Thyroid gland (tissue), 4 donors: ENCODE results near the gene UBE2E2.

Source experiments
- POLR2A ChIP-seq, 2 donors: fragments of 450-650 bp; IDR thresholded peaks; one replicate each; pipeline ENCODE4 v1.6.1; 2017; ENCODE audit warnings: antibody characterized with exemption in 2 of 2, mild to moderate bottlenecking in 2 of 2, moderate library complexity in 1 of 2
- TF ChIP-seq, protein P1 (sequence below), 6 experiments: fragments of 200-600 bp in 3 of 6; fragments of 450-650 bp in 3 of 6; sonication (generic) in 3 of 6; IDR thresholded peaks; one replicate each; pipeline ENCODE4 v1.5.1; 2016 to 2019; ENCODE audit warnings: antibody characterized with exemption in 6 of 6, mild to moderate bottlenecking in 2 of 6, inconsistent platforms in 1 of 6, moderate library complexity in 1 of 6

DNA sequence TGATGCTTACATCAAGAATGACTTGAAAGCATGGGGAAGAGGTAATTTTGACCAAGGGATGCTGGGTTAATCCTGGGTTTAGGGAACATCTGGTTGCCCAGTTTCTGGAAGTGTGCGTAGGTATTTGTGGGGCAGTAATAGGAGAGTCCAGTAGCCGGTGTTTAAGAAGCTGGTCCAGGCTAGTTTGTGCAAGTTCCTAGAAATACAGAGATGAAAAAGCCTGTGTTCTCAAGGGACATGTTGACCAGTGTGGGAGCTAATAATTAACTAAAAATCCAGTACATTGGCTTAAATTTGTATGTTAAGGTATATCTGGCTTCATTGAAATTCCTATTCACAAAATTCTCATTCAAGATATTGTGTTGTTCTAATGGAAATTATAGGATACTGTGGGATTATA is 51.2 kb downstream of the UBE2E2 start:
- TF ChIP-seq, protein P1, sequence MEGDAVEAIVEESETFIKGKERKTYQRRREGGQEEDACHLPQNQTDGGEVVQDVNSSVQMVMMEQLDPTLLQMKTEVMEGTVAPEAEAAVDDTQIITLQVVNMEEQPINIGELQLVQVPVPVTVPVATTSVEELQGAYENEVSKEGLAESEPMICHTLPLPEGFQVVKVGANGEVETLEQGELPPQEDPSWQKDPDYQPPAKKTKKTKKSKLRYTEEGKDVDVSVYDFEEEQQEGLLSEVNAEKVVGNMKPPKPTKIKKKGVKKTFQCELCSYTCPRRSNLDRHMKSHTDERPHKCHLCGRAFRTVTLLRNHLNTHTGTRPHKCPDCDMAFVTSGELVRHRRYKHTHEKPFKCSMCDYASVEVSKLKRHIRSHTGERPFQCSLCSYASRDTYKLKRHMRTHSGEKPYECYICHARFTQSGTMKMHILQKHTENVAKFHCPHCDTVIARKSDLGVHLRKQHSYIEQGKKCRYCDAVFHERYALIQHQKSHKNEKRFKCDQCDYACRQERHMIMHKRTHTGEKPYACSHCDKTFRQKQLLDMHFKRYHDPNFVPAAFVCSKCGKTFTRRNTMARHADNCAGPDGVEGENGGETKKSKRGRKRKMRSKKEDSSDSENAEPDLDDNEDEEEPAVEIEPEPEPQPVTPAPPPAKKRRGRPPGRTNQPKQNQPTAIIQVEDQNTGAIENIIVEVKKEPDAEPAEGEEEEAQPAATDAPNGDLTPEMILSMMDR (IDR thresholded peaks at IDR 0.05): no peak
- TF ChIP-seq POLR2A (IDR thresholded peaks at IDR 0.05): no peak
